PC-3 (cell line): ENCODE measurements around the gene CACNA1C.
"Not testable (repeated sequence)": the region's sequence is repeated elsewhere in the genome, so short reads cannot be mapped to it uniquely, and the experiment has no call there.

Experiments
- EZH2phosphoT487 ChIP-seq: fragments of 300-600 bp; sonication (generic); IDR thresholded peaks from 2 replicates; pipeline ENCODE4 v1.6.1; 2018; ENCODE audit warnings: mild to moderate bottlenecking, antibody characterized with exemption, low read length, borderline replicate concordance
- TF ChIP-seq, protein P1 (sequence below): fragments of 300-600 bp; sonication (generic); conservative IDR thresholded peaks from 2 replicates; pipeline ENCODE4 v1.5.1; 2017; ENCODE audit warnings: antibody characterized with exemption, low read depth, mild to moderate bottlenecking, low read length

DNA sequence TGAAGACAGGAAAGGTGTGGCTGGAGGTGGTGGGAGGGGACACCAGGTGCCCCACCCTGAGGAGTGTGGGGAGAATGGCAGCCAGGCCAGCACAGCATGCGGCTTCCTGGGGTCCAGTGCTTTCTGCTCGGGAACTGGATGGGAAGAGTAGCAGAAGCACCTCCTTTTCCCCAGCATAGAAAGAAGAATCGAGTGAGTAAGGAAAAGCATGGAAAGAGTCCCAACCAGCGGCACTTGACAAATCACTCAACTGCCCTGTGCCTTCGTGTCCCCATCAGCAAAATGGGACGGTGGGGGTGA lies 631.2 kb downstream of the CACNA1C start:
- TF ChIP-seq, protein P1, sequence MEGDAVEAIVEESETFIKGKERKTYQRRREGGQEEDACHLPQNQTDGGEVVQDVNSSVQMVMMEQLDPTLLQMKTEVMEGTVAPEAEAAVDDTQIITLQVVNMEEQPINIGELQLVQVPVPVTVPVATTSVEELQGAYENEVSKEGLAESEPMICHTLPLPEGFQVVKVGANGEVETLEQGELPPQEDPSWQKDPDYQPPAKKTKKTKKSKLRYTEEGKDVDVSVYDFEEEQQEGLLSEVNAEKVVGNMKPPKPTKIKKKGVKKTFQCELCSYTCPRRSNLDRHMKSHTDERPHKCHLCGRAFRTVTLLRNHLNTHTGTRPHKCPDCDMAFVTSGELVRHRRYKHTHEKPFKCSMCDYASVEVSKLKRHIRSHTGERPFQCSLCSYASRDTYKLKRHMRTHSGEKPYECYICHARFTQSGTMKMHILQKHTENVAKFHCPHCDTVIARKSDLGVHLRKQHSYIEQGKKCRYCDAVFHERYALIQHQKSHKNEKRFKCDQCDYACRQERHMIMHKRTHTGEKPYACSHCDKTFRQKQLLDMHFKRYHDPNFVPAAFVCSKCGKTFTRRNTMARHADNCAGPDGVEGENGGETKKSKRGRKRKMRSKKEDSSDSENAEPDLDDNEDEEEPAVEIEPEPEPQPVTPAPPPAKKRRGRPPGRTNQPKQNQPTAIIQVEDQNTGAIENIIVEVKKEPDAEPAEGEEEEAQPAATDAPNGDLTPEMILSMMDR = not testable (repeated sequence)
- TF ChIP-seq EZH2phosphoT487 = not testable (repeated sequence)
